SK-N-SH (cell line): ENCODE results near the gene TRAF3IP1. TPM values are rescaled to one million over a fixed set of nuclear protein-coding genes. Genes with fewer than 3 reads are reported as not detected.

Experiments
- CTCF ChIA-PET: fragments of 300-600, 350-600 bp; formaldehyde crosslinking; extraction: SDS; loops from one replicate; lab custom pipeline; 2021; lab: Yijun Ruan, JAX
- POLR2A ChIA-PET: fragments of 350-600 bp; sonication (Branson Sonifier 250); formaldehyde crosslinking; extraction: SDS; loops from one replicate; lab custom pipeline; 2020; ENCODE audit warnings: antibody characterized with exemption, inconsistent platforms; lab: Yijun Ruan, JAX
- DNase-seq: peaks from one replicate; pipeline ENCODE4 v3.0.0; 2012
- H2AFZ ChIP-seq: fragments of 200-600 bp; sonication (generic); 2 replicates; pipeline ENCODE4 v1.8.1; 2016; ENCODE audit warnings: antibody characterized with exemption, mild to moderate bottlenecking, low read depth
- H3F3A ChIP-seq: fragments of 200-600 bp; sonication (generic); replicated peaks from 2 replicates; pipeline ENCODE3; 2016; ENCODE audit warnings: antibody characterized with exemption, mild to moderate bottlenecking; ENCODE audit not compliant: insufficient read depth
- H3K27ac ChIP-seq, 2 experiments: fragments of 200-500 bp in 1 of 2; fragments of 200-600 bp in 1 of 2; sonication (Bioruptor generic) in 1 of 2; sonication (generic), shearing (Covaris generic) in 1 of 2; 2 replicates each; pipeline versions ENCODE4 v1.5.1 to v1.6.1; 2014 to 2016; ENCODE audit warnings: low read depth in 2 of 2, inconsistent platforms in 1 of 2, low read length in 1 of 2, mild to moderate bottlenecking in 1 of 2, mixed read lengths in 1 of 2
- H3K27me3 ChIP-seq: fragments of 200-600 bp; sonication (generic), shearing (Covaris generic); 2 replicates; pipeline ENCODE4 v1.6.1; 2016; ENCODE audit warnings: mixed run types; ENCODE audit not compliant: insufficient read depth
- H3K36me3 ChIP-seq, 2 experiments: fragments of 200-500 bp in 1 of 2; fragments of 200-600 bp in 1 of 2; sonication (Bioruptor generic) in 1 of 2; sonication (generic) in 1 of 2; replicated peaks in 1 of 2; 2 replicates each; pipeline versions ENCODE3 to v1.5.1; 2014 to 2016; ENCODE audit warnings: low read length in 1 of 2, mild to moderate bottlenecking in 1 of 2; ENCODE audit not compliant: insufficient read depth in 2 of 2, control insufficient read depth in 1 of 2
- H3K4me1 ChIP-seq, 2 experiments: fragments of 200-500 bp in 1 of 2; fragments of 200-600 bp in 1 of 2; sonication (Bioruptor generic) in 1 of 2; sonication (generic), shearing (Covaris generic) in 1 of 2; 2 replicates each; pipeline versions ENCODE4 v1.5.1 to v1.6.1; 2014 to 2016; ENCODE audit warnings: low read depth in 1 of 2, low read length in 1 of 2, mixed run types in 1 of 2; ENCODE audit not compliant: insufficient read depth in 2 of 2, control insufficient read depth in 1 of 2
- H3K4me2 ChIP-seq: fragments of 200-600 bp; sonication (generic), shearing (Covaris generic); 2 replicates; pipeline ENCODE4 v1.6.1; 2017; ENCODE audit warnings: mixed run types
- H3K4me3 ChIP-seq, 2 experiments: fragments of 200-500 bp in 1 of 2; fragments of 200-600 bp in 1 of 2; sonication (Bioruptor generic) in 1 of 2; sonication (generic), shearing (Covaris generic) in 1 of 2; 2 replicates each; pipeline versions ENCODE4 v1.5.1 to v1.8.1; 2014 to 2016; ENCODE audit warnings: low read depth in 2 of 2, inconsistent platforms in 1 of 2, low read length in 1 of 2, mild to moderate bottlenecking in 1 of 2, mixed read lengths in 1 of 2, moderate library complexity in 1 of 2
- H3K79me2 ChIP-seq: fragments of 200-600 bp; sonication (generic); 2 replicates; pipeline ENCODE4 v1.8.1; 2017; ENCODE audit warnings: mild to moderate bottlenecking; ENCODE audit not compliant: insufficient read depth
- H3K9ac ChIP-seq: fragments of 200-600 bp; sonication (generic); 2 replicates; pipeline ENCODE4 v1.6.1; 2017; ENCODE audit warnings: mixed run types
- H3K9me2 ChIP-seq: fragments of 200-600 bp; sonication (generic); 2 replicates; pipeline ENCODE4 v1.6.1; 2017; ENCODE audit warnings: mixed run types
- H3K9me3 ChIP-seq: fragments of 200-600 bp; sonication (generic); 2 replicates; pipeline ENCODE4 v1.6.1; 2017; ENCODE audit warnings: mixed run types, mild to moderate bottlenecking, moderate library complexity
- H4K20me1 ChIP-seq: fragments of 200-600 bp; sonication (generic); 2 replicates; pipeline ENCODE4 v1.6.1; 2017; ENCODE audit warnings: mild to moderate bottlenecking, mixed run types; ENCODE audit not compliant: insufficient read depth
- CTCF ChIP-seq: fragments of 200-600 bp; sonication (generic); IDR thresholded peaks from 2 replicates; pipeline ENCODE4 v1.6.1; 2017; ENCODE audit warnings: antibody characterized with exemption, mild to moderate bottlenecking, moderate library complexity
- EZH2phosphoT487 ChIP-seq: fragments of 200-600 bp; sonication (generic); IDR thresholded peaks from 2 replicates; pipeline ENCODE4 v1.6.1; 2017; ENCODE audit warnings: low read depth, mixed run types, mild to moderate bottlenecking, antibody characterized with exemption, moderate library complexity, borderline replicate concordance
- FOXJ3 ChIP-seq: sonication (generic); formaldehyde crosslinking; IDR thresholded peaks from 2 replicates; pipeline ENCODE4 v1.5.1; 2020; ENCODE audit warnings: mild to moderate bottlenecking, missing genetic modification reagents
- IRF3 ChIP-seq: fragments of 150-350 bp; IDR thresholded peaks from 2 replicates; pipeline ENCODE4 v1.6.1; 2016; ENCODE audit warnings: mild to moderate bottlenecking, low read depth, low read length
- JUND ChIP-seq: IDR thresholded peaks from 2 replicates; pipeline ENCODE4 v1.4.0; 2012
- RXRA ChIP-seq: IDR thresholded peaks from 2 replicates; pipeline ENCODE4 v1.4.0; 2012; ENCODE audit warnings: low read depth, mild to moderate bottlenecking, borderline replicate concordance
- whole genome bisulfite sequencing: methylation state at CpG from one replicate; pipeline ENCODE4 v1.1.6; 2017; ENCODE audit warnings: low lambda C conversion rate; 5-methylcytosine and 5-hydroxymethylcytosine counted together
- polyA plus RNA-seq, 3 experiments: library from polyadenylated mRNA; depleted of rRNA; stranded (reverse); fragments of >200 nt; gene quantifications; 2 replicates each; pipeline ENCODE4 v1.2.3, GENCODE V29; 2012
- TF ChIP-seq, protein P1 (sequence below): fragments of 150-350 bp; IDR thresholded peaks from 2 replicates; pipeline ENCODE4 v1.6.1; 2017; ENCODE audit warnings: antibody characterized with exemption, low read length, low read depth, borderline replicate concordance
- TF ChIP-seq, protein P2 (sequence below): IDR thresholded peaks from 2 replicates; pipeline ENCODE4 v1.4.0; 2012; ENCODE audit warnings: low read depth

The TRAF3IP1 gene
- polyA plus RNA-seq, 1 of the 3 experiments (the other 2 are of a cell fraction): 15.0 TPM

DNA sequence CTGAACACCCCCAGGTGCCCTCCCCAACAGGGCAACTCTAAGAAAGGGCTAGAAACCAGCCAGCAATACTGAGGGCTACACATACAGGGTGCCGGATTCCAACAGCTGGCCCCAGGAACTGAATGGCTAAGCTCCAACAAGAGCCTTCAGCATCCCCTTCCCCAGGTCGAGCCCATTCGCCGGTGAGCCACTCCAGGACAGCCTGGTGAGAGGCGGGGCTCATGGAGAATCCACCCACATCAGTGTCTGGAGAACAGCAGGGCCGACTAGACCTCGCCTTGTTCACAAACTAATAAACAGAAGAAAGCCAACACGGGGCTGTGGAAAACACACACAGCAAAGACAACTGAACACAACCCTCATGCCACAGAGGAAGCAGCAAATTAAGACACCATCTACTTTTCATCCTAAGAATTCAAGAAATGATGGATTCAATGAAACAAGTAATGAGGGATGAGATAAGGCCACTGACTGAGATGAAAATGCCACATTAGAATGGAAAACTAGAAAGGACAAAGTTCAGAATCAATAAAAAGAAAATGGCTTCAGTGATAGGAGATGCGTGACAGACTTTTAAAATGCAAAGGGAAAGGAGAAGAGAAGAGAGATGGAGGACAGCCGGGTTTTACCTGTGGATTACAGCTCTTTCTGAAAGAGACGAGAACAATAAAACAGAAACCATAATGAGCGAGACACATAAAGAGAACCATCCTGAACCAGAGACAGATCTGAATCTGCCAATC is 40.1 kb upstream of the TRAF3IP1 start:
- no peak overlapping the region for H3K9ac ChIP-seq
- H3K4me1 ChIP-seq: no peaks in the 10 kb centered on the region
- no peaks in the 10 kb centered on the region for H3K9me2 ChIP-seq
- 89% methylated on average over 7 of the region's 12 CpGs for WGBS
- no peak overlapping the region for H3K4me3 ChIP-seq
- TF ChIP-seq EZH2phosphoT487 (no peak), FOXJ3 (CRISPR knock-in tag) (no peak)
- no peak overlapping the region for H3K27ac ChIP-seq
- H3K4me2 ChIP-seq: no peak overlapping the region
- no peaks in the 10 kb centered on the region for H3K9me3 ChIP-seq
- H3K36me3 ChIP-seq: no peaks in the 10 kb centered on the region
- H3F3A ChIP-seq: no peaks in the 10 kb centered on the region
- H4K20me1 ChIP-seq: no peaks in the 10 kb centered on the region
- H2AFZ ChIP-seq: no peak overlapping the region
- no peaks in the 10 kb centered on the region for H3K27me3 ChIP-seq
- POLR2A ChIA-PET: no interaction called here
- DNase-seq: no peak
- peaks cover 6% of the 10 kb centered on the region; the same call in 1 of the 2 replicates for H3K79me2 ChIP-seq
- CTCF ChIA-PET: interaction anchor here (2.3 to 2.6 kb wide), 2 partner anchors 8 to 17 kb away, joined by 11 to 18 read pairs; partner anchors contain the start of gene PER2

DNA sequence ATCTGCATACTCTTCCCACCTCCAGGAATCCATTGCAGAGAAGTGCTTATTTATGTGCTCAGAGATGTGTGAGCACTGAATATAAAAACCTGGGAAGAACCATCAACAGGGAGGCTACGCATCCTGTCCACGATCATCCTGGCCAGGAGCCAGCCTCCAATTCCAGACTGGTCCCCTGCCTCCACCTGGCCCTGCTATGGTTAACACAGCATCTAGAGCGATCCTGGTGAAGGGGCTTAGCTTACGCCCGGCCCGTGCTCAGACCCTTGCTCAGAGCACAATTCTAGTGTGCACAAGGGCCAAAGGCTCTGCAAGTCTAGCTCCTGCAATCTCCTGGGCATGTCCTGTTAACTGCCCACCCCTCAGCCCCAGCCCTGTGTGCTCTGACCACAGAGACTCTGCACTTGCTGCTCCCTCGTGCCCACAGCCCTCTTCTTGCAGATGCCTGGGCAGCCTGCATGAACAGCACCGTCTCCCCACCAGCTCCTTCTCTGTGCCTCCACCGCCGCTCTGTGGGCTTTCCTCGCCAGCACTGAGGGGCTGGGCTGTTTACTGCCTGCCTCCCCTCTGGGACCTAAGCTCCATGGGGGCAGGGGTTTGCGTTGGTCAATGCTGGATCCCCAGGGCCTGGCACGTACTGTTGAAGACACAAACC is 38.4 kb upstream of the TRAF3IP1 start:
- Histone ChIP-seq H3K9me3 (no peaks in the 10 kb centered on the region), H3K4me1 (peaks cover 0 to 2% of the 10 kb centered on the region in 2 experiments; a peak in 2 of 4 replicates), H3K4me3 (no peak overlapping the region), H3K36me3 (no peaks in the 10 kb centered on the region), H2AFZ (no peak overlapping the region), H4K20me1 (peaks cover 10% of the 10 kb centered on the region; the same call in 1 of the 2 replicates), H3K79me2 (peaks cover 11% of the 10 kb centered on the region; the same call in 1 of the 2 replicates), H3K9ac (no peak overlapping the region), H3F3A (no peaks in the 10 kb centered on the region), H3K4me2 (no peak overlapping the region), H3K27me3 (no peaks in the 10 kb centered on the region), H3K9me2 (no peaks in the 10 kb centered on the region), H3K27ac (no peak overlapping the region)
- ChIA-PET POLR2A (no interaction called here), CTCF (interaction anchor here (1.2 kb wide), 2 partner anchors 18 to 26 kb away, joined by 3 to 6 read pairs; no protein-coding TSS in a partner anchor)
- TF ChIP-seq, protein P1, sequence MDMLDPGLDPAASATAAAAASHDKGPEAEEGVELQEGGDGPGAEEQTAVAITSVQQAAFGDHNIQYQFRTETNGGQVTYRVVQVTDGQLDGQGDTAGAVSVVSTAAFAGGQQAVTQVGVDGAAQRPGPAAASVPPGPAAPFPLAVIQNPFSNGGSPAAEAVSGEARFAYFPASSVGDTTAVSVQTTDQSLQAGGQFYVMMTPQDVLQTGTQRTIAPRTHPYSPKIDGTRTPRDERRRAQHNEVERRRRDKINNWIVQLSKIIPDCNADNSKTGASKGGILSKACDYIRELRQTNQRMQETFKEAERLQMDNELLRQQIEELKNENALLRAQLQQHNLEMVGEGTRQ: no peak
- TF ChIP-seq IRF3 (no peak), RXRA (no peak), CTCF (no peak), JUND (no peak), EZH2phosphoT487 (no peak)
- TF ChIP-seq, protein P2, sequence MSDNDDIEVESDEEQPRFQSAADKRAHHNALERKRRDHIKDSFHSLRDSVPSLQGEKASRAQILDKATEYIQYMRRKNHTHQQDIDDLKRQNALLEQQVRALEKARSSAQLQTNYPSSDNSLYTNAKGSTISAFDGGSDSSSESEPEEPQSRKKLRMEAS: no peak
- WGBS: 90% methylated on average over 13 of the region's 13 CpGs
- no peak for DNase-seq
